Right lobe of liver (tissue), 4 donors: Measurements from ENCODE around the gene SYNPO.

Source experiments
- POLR2A ChIP-seq: fragments of 450-650 bp; IDR thresholded peaks from one replicate; pipeline ENCODE4 v1.6.1; 2017; ENCODE audit warnings: antibody characterized with exemption, mild to moderate bottlenecking
- TF ChIP-seq, protein P1 (sequence below), 4 donors: fragments of 200-600 bp in 3 of 4; fragments of 450-650 bp in 1 of 4; IDR thresholded peaks; one replicate each; pipeline versions ENCODE4 v1.5.1 to v1.8.0; 2016 to 2022; ENCODE audit warnings: antibody characterized with exemption in 4 of 4, mild to moderate bottlenecking in 2 of 4
- donor health status: DM: no; HTN: no; CAD: no.
- donor health status: DM: no; HTN: no; CAD: no.
- donor health status: DM: no; HTN: yes; CAD: no.

DNA sequence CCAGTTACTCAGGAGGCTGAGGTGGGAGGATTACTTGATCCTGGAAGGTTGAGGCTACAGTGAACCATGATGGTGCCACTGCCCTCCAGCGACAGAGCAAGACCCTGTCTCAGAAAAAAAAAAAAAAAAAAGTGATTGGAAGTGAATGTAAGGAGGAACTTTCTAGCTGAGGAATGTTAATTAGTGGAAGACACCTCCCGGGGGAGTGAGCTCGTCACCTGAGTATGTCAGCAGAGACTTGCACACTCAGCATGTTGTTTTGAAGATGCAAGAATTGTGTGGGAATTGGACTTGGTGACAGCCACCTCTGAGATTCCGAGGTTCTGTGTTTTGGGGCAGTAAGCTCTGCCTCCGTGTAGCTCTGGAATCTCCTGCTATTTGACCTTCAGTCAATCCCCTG is 3.6 kb downstream of the SYNPO start:
- TF ChIP-seq, protein P1, sequence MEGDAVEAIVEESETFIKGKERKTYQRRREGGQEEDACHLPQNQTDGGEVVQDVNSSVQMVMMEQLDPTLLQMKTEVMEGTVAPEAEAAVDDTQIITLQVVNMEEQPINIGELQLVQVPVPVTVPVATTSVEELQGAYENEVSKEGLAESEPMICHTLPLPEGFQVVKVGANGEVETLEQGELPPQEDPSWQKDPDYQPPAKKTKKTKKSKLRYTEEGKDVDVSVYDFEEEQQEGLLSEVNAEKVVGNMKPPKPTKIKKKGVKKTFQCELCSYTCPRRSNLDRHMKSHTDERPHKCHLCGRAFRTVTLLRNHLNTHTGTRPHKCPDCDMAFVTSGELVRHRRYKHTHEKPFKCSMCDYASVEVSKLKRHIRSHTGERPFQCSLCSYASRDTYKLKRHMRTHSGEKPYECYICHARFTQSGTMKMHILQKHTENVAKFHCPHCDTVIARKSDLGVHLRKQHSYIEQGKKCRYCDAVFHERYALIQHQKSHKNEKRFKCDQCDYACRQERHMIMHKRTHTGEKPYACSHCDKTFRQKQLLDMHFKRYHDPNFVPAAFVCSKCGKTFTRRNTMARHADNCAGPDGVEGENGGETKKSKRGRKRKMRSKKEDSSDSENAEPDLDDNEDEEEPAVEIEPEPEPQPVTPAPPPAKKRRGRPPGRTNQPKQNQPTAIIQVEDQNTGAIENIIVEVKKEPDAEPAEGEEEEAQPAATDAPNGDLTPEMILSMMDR (IDR thresholded peaks at IDR 0.05): no peak
- TF ChIP-seq POLR2A: no peak
